ENCODE data around the gene ISM1. TPM values are rescaled to one million over a fixed set of nuclear protein-coding genes. Genes with fewer than 3 reads are reported as not detected.

Gene ISM1
- polyA plus RNA-seq, 1 experiment, result 0.25 TPM

- no peak for DNase-seq (ENCODE audit: low read depth)
- TF ChIP-seq CTCF (IDR thresholded peaks at IDR 0.05; ENCODE audit: insufficient read depth, low read depth, low read length), result no peak
- H3K27me3 ChIP-seq (ENCODE audit: control insufficient read depth, insufficient read depth, low read length), result no peaks in the 10 kb centered on the region
- POLR2A ChIA-PET, result interaction anchor here (0.6 kb wide), 1 partner anchor 106 kb away, joined by 3 read pairs; no protein-coding TSS in a partner anchor
- H3K36me3 ChIP-seq (ENCODE audit: control insufficient read depth, insufficient read depth, low read length), result no peaks in the 10 kb centered on the region
- CTCF ChIA-PET, result interaction anchor here (1.0 to 3.3 kb wide), 2 partner anchors 146 to 205 kb away, joined by 3 to 9 read pairs; no protein-coding TSS in a partner anchor
- no peak overlapping the region for H3K4me3 ChIP-seq (ENCODE audit: low read depth, low read length)
These were observed 120.8 kb downstream of the ISM1 start for GRCh38 chr20:13341737-13342393.

- H3K27me3 ChIP-seq (ENCODE audit: control insufficient read depth, insufficient read depth, low read length), result no peaks in the 10 kb centered on the region
- ChIA-PET POLR2A (interaction anchor here (0.6 kb wide), 1 partner anchor 105 kb away, joined by 3 read pairs; no protein-coding TSS in a partner anchor), CTCF (no interaction called here)
- DNase-seq (ENCODE audit: low read depth), result peak; percentile 83
- H3K36me3 ChIP-seq (ENCODE audit: control insufficient read depth, insufficient read depth, low read length), result no peaks in the 10 kb centered on the region
- H3K4me3 ChIP-seq (ENCODE audit: low read depth, low read length), result no peak overlapping the region
- TF ChIP-seq CTCF (IDR thresholded peaks at IDR 0.05; ENCODE audit: insufficient read depth, low read depth, low read length), result no peak
These were observed 121.6 kb downstream of the ISM1 start for GRCh38 chr20:13342469-13343242.

GRCh38 chr20:13344671-13345070 lies 123.6 kb downstream of the ISM1 start:
- no peak for DNase-seq (ENCODE audit: low read depth)
- TF ChIP-seq CTCF (IDR thresholded peaks at IDR 0.05; ENCODE audit: insufficient read depth, low read depth, low read length), result no peak
- no peaks in the 10 kb centered on the region for H3K36me3 ChIP-seq (ENCODE audit: control insufficient read depth, insufficient read depth, low read length)
- ChIA-PET CTCF (no interaction called here), POLR2A (interaction anchor here (0.6 kb wide), 1 partner anchor 508 kb away, joined by 3 read pairs; no protein-coding TSS in a partner anchor)
- H3K27me3 ChIP-seq (ENCODE audit: control insufficient read depth, insufficient read depth, low read length), result no peaks in the 10 kb centered on the region
- no peak overlapping the region for H3K4me3 ChIP-seq (ENCODE audit: low read depth, low read length)

- no peak for DNase-seq (ENCODE audit: low read depth)
- no peaks in the 10 kb centered on the region for H3K27me3 ChIP-seq (ENCODE audit: control insufficient read depth, insufficient read depth, low read length)
- no peaks in the 10 kb centered on the region for H3K36me3 ChIP-seq (ENCODE audit: control insufficient read depth, insufficient read depth, low read length)
- TF ChIP-seq CTCF (IDR thresholded peaks at IDR 0.05; ENCODE audit: insufficient read depth, low read depth, low read length), result no peak
- POLR2A ChIA-PET, result no interaction called here
- CTCF ChIA-PET, result interaction anchor here (0.9 to 2.0 kb wide), 3 partner anchors 18 to 198 kb away, joined by 3 to 6 read pairs (median 4); no protein-coding TSS in a partner anchor
- no peak overlapping the region for H3K4me3 ChIP-seq (ENCODE audit: low read depth, low read length)
These were observed 127.5 kb downstream of the ISM1 start for GRCh38 chr20:13348311-13349234.
